HEK293 (cell line): ENCODE data around the gene PNPLA2.

Source experiments
- CTCF ChIA-PET: fragments of 350-600 bp; formaldehyde crosslinking; extraction: SDS; loops from one replicate; lab custom pipeline; 2021; ENCODE audit warnings: antibody characterized with exemption; lab: Yijun Ruan, JAX
- POLR2A ChIA-PET: fragments of 300-600 bp; formaldehyde crosslinking; extraction: SDS; loops from one replicate; lab custom pipeline; 2020; ENCODE audit warnings: antibody characterized with exemption, inconsistent platforms; lab: Yijun Ruan, JAX
- H3K27ac ChIP-seq: fragments of 200-500 bp; sonication (Bioruptor generic); 2 replicates; pipeline ENCODE4 v1.5.1; 2014; ENCODE audit warnings: low read depth, low read length, control low read depth, inconsistent platforms; ENCODE audit errors: extremely low read depth
- H3K36me3 ChIP-seq, 2 experiments: fragments of 200-500 bp in 1 of 2; sonication (Bioruptor generic) in 1 of 2; 1 replicate in 1 of 2; 2 replicates in 1 of 2; pipeline ENCODE4 v1.5.1; 2014 to 2017; ENCODE audit warnings: inconsistent platforms in 2 of 2, low read length in 2 of 2; ENCODE audit not compliant: control insufficient read depth in 2 of 2, insufficient read depth in 1 of 2
- H3K4me1 ChIP-seq: fragments of 200-500 bp; sonication (Bioruptor generic); 2 replicates; pipeline ENCODE4 v1.5.1; 2014; ENCODE audit warnings: mild to moderate bottlenecking, low read length, inconsistent platforms; ENCODE audit not compliant: control insufficient read depth, insufficient read depth
- H3K4me3 ChIP-seq: 2 replicates; pipeline ENCODE4 v1.5.1; 2011; ENCODE audit warnings: low read depth, mild to moderate bottlenecking, control low read depth, low read length, moderate library complexity
- H3K9me3 ChIP-seq: fragments of 200-500 bp; sonication (Bioruptor generic); 2 replicates; pipeline ENCODE4 v1.5.1; 2014; ENCODE audit warnings: low read depth, low read length, inconsistent platforms; ENCODE audit not compliant: control insufficient read depth, insufficient read depth
- ATF2 ChIP-seq: fragments of 450-650 bp; formaldehyde crosslinking; IDR thresholded peaks from 2 replicates; pipeline ENCODE4 v1.5.1; 2016; ENCODE audit warnings: missing biosample characterization, missing genetic modification characterization, low read depth
- CTCF ChIP-seq: fragments of 450-650 bp; formaldehyde crosslinking; IDR thresholded peaks from 2 replicates; pipeline ENCODE4 v1.5.1; 2016; ENCODE audit warnings: missing biosample characterization, missing genetic modification characterization
- SCRT1 ChIP-seq: fragments of 450-650 bp; formaldehyde crosslinking; IDR thresholded peaks from 2 replicates; pipeline ENCODE4 v1.5.1; 2016; ENCODE audit warnings: missing biosample characterization, missing genetic modification characterization, borderline replicate concordance
- SP2 ChIP-seq: fragments of 450-650 bp; formaldehyde crosslinking; IDR thresholded peaks from 2 replicates; pipeline ENCODE4 v1.5.1; 2016; ENCODE audit warnings: missing biosample characterization, missing genetic modification characterization
- SP3 ChIP-seq: fragments of 450-650 bp; formaldehyde crosslinking; IDR thresholded peaks from 2 replicates; pipeline ENCODE4 v1.5.1; 2016; ENCODE audit warnings: missing biosample characterization, missing genetic modification characterization
- TRIM28 ChIP-seq: IDR thresholded peaks from 2 replicates; pipeline ENCODE4 v1.6.1; 2011; ENCODE audit warnings: low read length, control low read depth, borderline replicate concordance
- ZBTB17 ChIP-seq: fragments of 450-650 bp; formaldehyde crosslinking; IDR thresholded peaks from 2 replicates; pipeline ENCODE4 v1.5.1; 2016; ENCODE audit warnings: missing biosample characterization, missing genetic modification characterization
- ZFP69B ChIP-seq: fragments of 450-650 bp; formaldehyde crosslinking; IDR thresholded peaks from 2 replicates; pipeline ENCODE4 v1.5.1; 2016; ENCODE audit warnings: missing biosample characterization, missing genetic modification characterization
- ZNF10 ChIP-seq: fragments of 450-650 bp; formaldehyde crosslinking; IDR thresholded peaks from 2 replicates; pipeline ENCODE4 v1.5.1; 2017; ENCODE audit warnings: missing biosample characterization, missing genetic modification characterization
- ZNF221 ChIP-seq: fragments of 450-650 bp; formaldehyde crosslinking; IDR thresholded peaks from 2 replicates; pipeline ENCODE4 v1.5.1; 2017; ENCODE audit warnings: missing biosample characterization, missing genetic modification characterization, borderline replicate concordance
- ZNF302 ChIP-seq: fragments of 450-650 bp; formaldehyde crosslinking; IDR thresholded peaks from 2 replicates; pipeline ENCODE4 v1.5.1; 2016; ENCODE audit warnings: missing biosample characterization, missing genetic modification characterization, low read depth
- ZNF362 ChIP-seq: fragments of 450-650 bp; formaldehyde crosslinking; IDR thresholded peaks from 2 replicates; pipeline ENCODE4 v1.5.1; 2016; ENCODE audit warnings: missing biosample characterization, missing genetic modification characterization
- ZNF423 ChIP-seq: fragments of 450-650 bp; formaldehyde crosslinking; IDR thresholded peaks from 2 replicates; pipeline ENCODE4 v1.5.1; 2016; ENCODE audit warnings: missing biosample characterization, missing genetic modification characterization
- ZNF704 ChIP-seq: fragments of 450-650 bp; formaldehyde crosslinking; IDR thresholded peaks from 2 replicates; pipeline ENCODE4 v1.5.1; 2016; ENCODE audit warnings: missing biosample characterization, missing genetic modification characterization

The PNPLA2 gene

GRCh38 chr11:811446-812245, 7.1 kb upstream of the PNPLA2 start:
- no peaks in the 10 kb centered on the region for H3K4me1 ChIP-seq
- POLR2A ChIA-PET = interaction anchor here (1.1 to 11.4 kb wide), 2 partner anchors 23 to 33 kb away, joined by 4 to 202 read pairs; partner anchors contain the start of genes CD151 and CRACR2B
- TF ChIP-seq CTCF (0 out of 2 replicates have a peak, but pooled peaks have one; percentile 37), TRIM28 (no peak)
- TF ChIP-seq, all 188 proteins: peak for 1
- Histone ChIP-seq H3K27ac (no peak overlapping the region), H3K9me3 (no peaks in the 10 kb centered on the region), H3K4me3 (no peak overlapping the region), H3K36me3 (peaks cover 4 to 45% of the 10 kb centered on the region in 2 experiments; a peak in 2 of 3 replicates)
- CTCF ChIA-PET = interaction anchor here (0.6 to 1.2 kb wide), 6 partner anchors 13 to 61 kb away, joined by 3 to 6 read pairs (median 3); no protein-coding TSS in a partner anchor

- Histone ChIP-seq H3K27ac (no peak overlapping the region), H3K4me3 (no peak overlapping the region), H3K4me1 (no peaks in the 10 kb centered on the region), H3K36me3 (peaks cover 4 to 45% of the 10 kb centered on the region in 2 experiments; a peak in 2 of 3 replicates), H3K9me3 (no peaks in the 10 kb centered on the region)
- ChIA-PET CTCF (interaction anchor here (0.6 to 1.2 kb wide), 2 partner anchors 52 to 60 kb away, joined by 3 read pairs; no protein-coding TSS in a partner anchor), POLR2A (interaction anchor here (1.1 to 11.4 kb wide), 2 partner anchors 22 to 32 kb away, joined by 4 to 202 read pairs; partner anchors contain the start of genes CD151 and CRACR2B)
- TF ChIP-seq CTCF (no peak), ZNF302 (tag by site-specific recombination) (no peak), ZNF362 (tag by site-specific recombination) (no peak), ZFP69B (tag by site-specific recombination) (no peak), ZBTB17 (tag by site-specific recombination) (no peak), ZNF221 (tag by site-specific recombination) (no peak), SP3 (tag by site-specific recombination) (no peak), ZNF704 (tag by site-specific recombination) (no peak), ZNF423 (tag by site-specific recombination) (no peak), SP2 (tag by site-specific recombination) (no peak), ZNF10 (tag by site-specific recombination) (no peak), SCRT1 (no peak), ATF2 (tag by site-specific recombination) (no peak)
These were observed 6.3 kb upstream of the PNPLA2 start for GRCh38 chr11:812390-812789.
